Renal cortex interstitium (tissue), 11 donors: Measurements from ENCODE around the gene DGCR8. TPM values are rescaled to one million over a fixed set of nuclear protein-coding genes. Genes with fewer than 3 reads are reported as not detected.

ENCODE experiments used
- DNase-seq, 11 donors: peaks; one replicate each; pipeline ENCODE4 v3.0.0-alpha.2; 2013; ENCODE audit warnings: low read depth in 9 of 11, low spot score in 4 of 11; ENCODE audit errors: extremely low read depth in 1 of 11
- polyA plus RNA-seq, 3 donors: library from polyadenylated mRNA; unstranded; fragments of 120-200 nt; gene quantifications; one replicate each; pipeline ENCODE4 v1.2.1, GENCODE V29; 2013; ENCODE audit not compliant: insufficient read length in 3 of 3

The DGCR8 gene
- polyA plus RNA-seq, 3 donors: 42.4 to 54.6 (median 50.6) TPM

- no peak for DNase-seq
These were observed 59.5 kb downstream of the DGCR8 start for GRCh38 chr22:20139391-20140106.

- DNase-seq: no peak
These were observed 60.0 kb downstream of the DGCR8 start for GRCh38 chr22:20140107-20140445.

DNA sequence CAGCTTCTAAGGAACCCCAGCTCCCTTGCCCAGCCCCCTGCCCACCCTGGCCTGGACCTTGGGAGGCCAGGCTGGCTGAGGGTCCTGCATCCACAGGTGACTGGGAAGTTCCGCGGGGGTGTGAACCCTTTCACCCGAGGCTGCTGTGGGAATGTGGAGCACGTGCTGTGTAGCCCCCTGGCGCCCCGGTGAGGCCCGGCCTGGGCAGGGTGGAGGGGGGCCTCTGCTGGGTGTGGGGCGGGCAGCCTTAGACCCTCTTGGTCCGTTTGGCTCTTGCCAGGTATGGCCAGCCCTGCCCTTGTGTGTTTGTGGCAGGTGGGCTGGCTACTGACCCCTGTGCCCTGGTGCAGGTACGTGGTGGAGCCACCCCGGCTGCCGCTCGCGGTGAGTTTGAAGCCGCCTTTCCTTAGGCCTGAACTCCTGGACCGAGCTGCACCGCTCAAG is 60.5 kb downstream of the DGCR8 start:
- no peak for DNase-seq

GRCh38 chr22:20141186-20142077 is 61.4 kb downstream of the DGCR8 start:
- no peak for DNase-seq

- no peak for DNase-seq
These were observed 62.9 kb downstream of the DGCR8 start for GRCh38 chr22:20142711-20143621.

DNA sequence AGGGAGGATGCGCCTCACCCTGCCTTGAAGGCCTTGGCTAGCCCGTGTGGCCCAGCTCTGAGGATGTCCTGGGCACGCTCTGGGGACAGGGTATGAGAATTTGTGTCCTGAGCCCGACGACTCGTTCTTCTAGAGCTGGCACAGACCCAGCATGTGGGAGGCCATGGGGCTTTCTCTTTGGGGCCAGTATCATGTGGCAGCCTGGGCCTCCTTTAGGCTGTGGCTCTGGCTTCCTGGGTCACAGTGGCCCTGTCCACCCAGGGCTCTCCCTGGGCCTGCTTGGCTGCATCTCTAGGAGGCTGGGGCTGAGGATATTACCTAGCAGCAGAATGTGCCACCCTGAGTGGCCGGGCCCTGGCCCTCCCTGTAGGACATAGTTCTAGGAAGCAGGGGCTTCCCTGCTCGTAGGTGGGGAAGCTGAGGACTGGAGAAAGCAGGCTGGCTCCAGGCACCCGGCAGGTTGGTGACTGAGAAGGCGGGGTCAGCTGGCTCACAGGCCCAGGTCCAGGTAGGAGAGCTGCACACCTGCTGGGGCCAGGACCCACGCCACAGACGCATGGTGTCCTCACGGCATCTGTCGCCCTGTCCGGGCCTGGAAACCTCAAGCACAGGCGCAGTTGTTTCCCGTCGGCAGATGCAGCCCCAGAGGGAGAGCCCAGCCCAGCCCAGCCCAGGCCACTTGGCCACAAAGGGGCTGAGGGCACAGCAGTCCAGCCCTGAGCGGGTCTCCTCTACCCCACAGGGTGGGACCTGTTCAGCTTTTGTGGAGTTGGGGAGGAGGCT is 64.0 kb downstream of the DGCR8 start:
- no peak for DNase-seq

- no peak for DNase-seq
These were observed 65.3 kb downstream of the DGCR8 start for GRCh38 chr22:20145206-20145831.

- no peak for DNase-seq
These were observed 65.8 kb downstream of the DGCR8 start for GRCh38 chr22:20145832-20146223.

- DNase-seq: no peak
These were observed 66.7 kb downstream of the DGCR8 start for GRCh38 chr22:20146777-20147176.

DNA sequence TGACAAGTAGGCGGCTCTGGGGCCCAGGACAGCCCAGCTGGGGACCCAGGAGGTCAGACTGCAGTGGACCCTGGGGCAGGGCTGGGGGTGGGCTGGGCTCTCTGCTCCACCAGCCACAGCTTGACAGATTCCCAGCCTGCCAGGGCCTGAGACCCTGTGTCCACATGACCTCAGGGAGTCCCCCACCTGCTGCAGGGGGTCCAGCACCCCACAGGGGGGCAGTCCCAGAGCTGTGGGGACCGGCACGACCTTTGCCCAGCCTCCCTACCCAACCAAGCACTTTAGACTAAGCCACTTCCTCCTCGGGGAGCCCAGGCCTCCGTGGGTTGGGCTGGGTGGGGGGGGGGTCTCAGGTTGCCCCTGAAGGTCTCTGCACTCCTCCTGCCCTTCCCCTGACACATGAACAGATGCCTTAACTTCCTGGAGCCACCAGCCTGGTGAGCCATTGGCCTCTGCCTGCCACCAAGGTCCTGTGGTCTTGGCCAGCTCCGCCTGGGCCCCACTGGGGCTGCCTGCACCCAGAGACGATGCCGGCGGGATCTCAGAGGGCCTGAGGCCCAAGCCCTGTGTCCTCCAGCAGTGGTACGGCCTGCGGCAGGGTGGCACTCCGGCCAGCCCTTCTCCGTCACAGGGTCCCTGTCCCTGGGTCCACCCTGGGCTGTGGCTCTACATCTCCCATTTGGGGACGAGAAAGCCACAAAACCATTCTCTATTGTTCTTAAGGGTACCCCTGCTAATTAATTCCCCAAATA is 67.4 kb downstream of the DGCR8 start:
- no peak for DNase-seq

- no peak for DNase-seq
These were observed 68.4 kb downstream of the DGCR8 start for GRCh38 chr22:20148414-20148813.

GRCh38 chr22:20149257-20150250 is 69.5 kb downstream of the DGCR8 start:
- DNase-seq: no peak

DNA sequence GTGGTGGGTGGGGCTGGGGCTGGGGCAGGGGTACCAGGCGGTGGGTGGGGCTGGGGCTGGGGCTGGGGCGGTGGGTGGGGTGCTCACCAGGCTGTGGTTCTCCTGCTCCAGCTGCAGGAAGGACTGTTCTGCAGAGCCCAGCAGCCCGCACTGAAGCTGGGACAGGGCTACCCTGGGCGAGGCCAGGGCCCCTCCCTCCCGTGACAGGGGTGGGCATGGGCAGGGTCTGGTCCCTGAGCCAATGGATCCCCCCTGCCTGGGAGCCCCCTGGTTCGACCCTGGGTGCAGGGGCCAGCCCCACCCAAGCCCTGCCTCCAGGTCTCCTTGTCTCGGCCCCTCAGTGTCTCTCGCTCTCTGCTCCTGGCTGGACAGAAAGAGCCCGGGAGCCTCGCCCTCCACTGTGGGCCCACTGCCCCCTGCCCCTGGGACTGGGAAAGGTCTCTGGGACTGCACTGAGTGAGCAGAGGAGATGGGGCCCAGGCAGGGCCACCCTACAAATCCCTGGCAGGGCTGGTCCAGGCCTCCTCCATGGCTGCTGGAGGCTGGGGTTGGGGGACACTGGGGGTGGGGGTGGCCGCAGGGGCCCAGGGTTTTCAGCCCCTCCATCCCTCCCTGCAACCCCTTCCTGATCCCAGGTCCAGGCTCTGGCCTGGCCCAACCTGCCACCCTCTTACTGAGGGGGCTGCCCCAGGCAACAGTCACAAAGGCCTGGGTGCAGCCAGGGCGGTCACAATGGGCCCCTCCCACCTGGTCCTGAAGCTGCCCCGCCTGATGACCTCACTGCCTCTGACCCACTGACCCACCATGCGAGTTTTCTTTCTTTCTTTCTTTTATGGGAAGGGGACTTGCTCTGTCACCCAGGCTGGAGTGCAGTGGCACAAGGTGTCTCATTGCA is 70.6 kb downstream of the DGCR8 start, which contains the start of gene CCDC188:
Gene CCDC188, minus strand, starts transcription at position 675 of the 895 bp plus-strand sequence. Its CDS starts 69 bp downstream, at position 606.
- no peak for DNase-seq

DNA sequence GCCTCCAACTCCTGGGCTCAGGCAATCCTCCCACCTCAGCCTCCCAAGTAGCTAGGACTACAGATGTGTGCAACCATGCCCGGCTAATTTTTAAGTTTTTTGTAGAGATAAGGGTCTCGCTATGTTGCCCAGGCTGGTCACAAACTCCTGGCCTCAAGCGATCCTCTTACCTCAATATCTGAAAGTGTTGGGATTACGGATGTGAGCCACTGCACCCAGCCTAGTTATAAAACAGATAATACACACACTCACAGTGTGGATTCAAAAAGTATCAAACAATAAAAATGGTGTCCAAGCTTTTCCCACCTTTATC is 71.2 kb downstream of the DGCR8 start:
- DNase-seq: no peak

- no peak for DNase-seq
These were observed 72.4 kb downstream of the DGCR8 start for GRCh38 chr22:20152464-20152890.
